Measurements from ENCODE around the gene LEMD3.

LEMD3 gene

GRCh38 chr12:65184176-65184857, 14.9 kb downstream of the LEMD3 start:
- DNase-seq (ENCODE audit: low read depth, low spot score) = no peak
- TF ChIP-seq CTCF (IDR thresholded peaks at IDR 0.05; ENCODE audit: low read depth, low read length) = no peak
- in situ Hi-C loops (cut with HindIII; ENCODE audit: low sequenced_read_pairs) = no loop called here
- no peak overlapping the region for H3K4me3 ChIP-seq (ENCODE audit: low read depth, low read length)

GRCh38 chr12:65184858-65185229, 15.5 kb downstream of the LEMD3 start:
- no peak overlapping the region for H3K4me3 ChIP-seq (ENCODE audit: low read depth, low read length)
- in situ Hi-C loops (cut with HindIII; ENCODE audit: low sequenced_read_pairs) = no loop called here
- no peak for TF ChIP-seq CTCF (IDR thresholded peaks at IDR 0.05; ENCODE audit: low read depth, low read length)
- DNase-seq (ENCODE audit: low read depth, low spot score) = no peak

GRCh38 chr12:65187665-65188064, 18.3 kb downstream of the LEMD3 start:
- TF ChIP-seq CTCF (IDR thresholded peaks at IDR 0.05; ENCODE audit: low read depth, low read length) = no peak
- DNase-seq (ENCODE audit: low read depth, low spot score) = no peak
- H3K4me3 ChIP-seq (ENCODE audit: low read depth, low read length) = no peak overlapping the region
- in situ Hi-C loops (cut with HindIII; ENCODE audit: low sequenced_read_pairs) = no loop called here

- in situ Hi-C loops (cut with HindIII; ENCODE audit: low sequenced_read_pairs) = no loop called here
- TF ChIP-seq CTCF (IDR thresholded peaks at IDR 0.05; ENCODE audit: low read depth, low read length) = no peak
- no peak for DNase-seq (ENCODE audit: low read depth, low spot score)
- no peak overlapping the region for H3K4me3 ChIP-seq (ENCODE audit: low read depth, low read length)
Measured at GRCh38 chr12:65188179-65188701, 18.9 kb downstream of the LEMD3 start.

GRCh38 chr12:65189028-65189718, 19.8 kb downstream of the LEMD3 start:
- no peak for DNase-seq (ENCODE audit: low read depth, low spot score)
- in situ Hi-C loops (cut with HindIII; ENCODE audit: low sequenced_read_pairs) = no loop called here
- no peak for TF ChIP-seq CTCF (IDR thresholded peaks at IDR 0.05; ENCODE audit: low read depth, low read length)
- no peak overlapping the region for H3K4me3 ChIP-seq (ENCODE audit: low read depth, low read length)

GRCh38 chr12:65192963-65193516, 23.7 kb downstream of the LEMD3 start:
- DNase-seq (ENCODE audit: low read depth, low spot score) = no peak
- no peak overlapping the region for H3K4me3 ChIP-seq (ENCODE audit: low read depth, low read length)
- TF ChIP-seq CTCF (IDR thresholded peaks at IDR 0.05; ENCODE audit: low read depth, low read length) = no peak
- in situ Hi-C loops (cut with HindIII; ENCODE audit: low sequenced_read_pairs) = no loop called here

Data from astrocyte of the spinal cord (primary cell).